ENCODE results near the gene FBLN7. TPM values are rescaled to one million over a fixed set of nuclear protein-coding genes. Genes with fewer than 3 reads are reported as not detected.

Gene FBLN7
- total RNA-seq, 1 experiment from 2014 or later: 0.07 TPM

GRCh38 chr2:112156152-112156986 is 18.2 kb downstream of the FBLN7 start:
- H3K4me2 ChIP-seq (ENCODE audit: low read depth, low read length, poor library complexity, severe bottlenecking): no peak overlapping the region
- H3K4me3 ChIP-seq (ENCODE audit: low read length): no peak overlapping the region
- no peak overlapping the region for H3K9ac ChIP-seq (ENCODE audit: low read length)
- no peaks in the 10 kb centered on the region for H3K9me3 ChIP-seq (ENCODE audit: low read length)
- no peaks in the 10 kb centered on the region for H4K20me1 ChIP-seq (ENCODE audit: insufficient read depth, low read depth, low read length)
- no peaks in the 10 kb centered on the region for H3K9me2 ChIP-seq (replicated peaks; ENCODE audit: insufficient read depth, low read length)
- peaks cover 5% of the 10 kb centered on the region for H3K4me1 ChIP-seq (ENCODE audit: low read length)
- DNase-seq: no peak
- H3K27ac ChIP-seq (ENCODE audit: low read length): no peak overlapping the region
- no peaks in the 10 kb centered on the region for H3K36me3 ChIP-seq (ENCODE audit: insufficient read depth, low read length)
- H3K27me3 ChIP-seq (ENCODE audit: low read length): no peaks in the 10 kb centered on the region
- no peaks in the 10 kb centered on the region for H3K79me2 ChIP-seq (ENCODE audit: low read length)
- no peak overlapping the region for H2AFZ ChIP-seq (ENCODE audit: low read length)

- H3K36me3 ChIP-seq (ENCODE audit: insufficient read depth, low read length): no peaks in the 10 kb centered on the region
- H3K9ac ChIP-seq (ENCODE audit: low read length): no peak overlapping the region
- H3K27ac ChIP-seq (ENCODE audit: low read length): no peak overlapping the region
- no peaks in the 10 kb centered on the region for H3K9me3 ChIP-seq (ENCODE audit: low read length)
- H3K9me2 ChIP-seq (replicated peaks; ENCODE audit: insufficient read depth, low read length): no peaks in the 10 kb centered on the region
- H3K4me3 ChIP-seq (ENCODE audit: low read length): no peak overlapping the region
- peaks cover 1% of the 10 kb centered on the region for H3K4me1 ChIP-seq (ENCODE audit: low read length)
- H3K4me2 ChIP-seq (ENCODE audit: low read depth, low read length, poor library complexity, severe bottlenecking): no peak overlapping the region
- H3K27me3 ChIP-seq (ENCODE audit: low read length): no peaks in the 10 kb centered on the region
- no peaks in the 10 kb centered on the region for H3K79me2 ChIP-seq (ENCODE audit: low read length)
- no peaks in the 10 kb centered on the region for H4K20me1 ChIP-seq (ENCODE audit: insufficient read depth, low read depth, low read length)
- no peak for DNase-seq
- no peak overlapping the region for H2AFZ ChIP-seq (ENCODE audit: low read length)
These were observed 19.3 kb downstream of the FBLN7 start for GRCh38 chr2:112157472-112157871.

DNA sequence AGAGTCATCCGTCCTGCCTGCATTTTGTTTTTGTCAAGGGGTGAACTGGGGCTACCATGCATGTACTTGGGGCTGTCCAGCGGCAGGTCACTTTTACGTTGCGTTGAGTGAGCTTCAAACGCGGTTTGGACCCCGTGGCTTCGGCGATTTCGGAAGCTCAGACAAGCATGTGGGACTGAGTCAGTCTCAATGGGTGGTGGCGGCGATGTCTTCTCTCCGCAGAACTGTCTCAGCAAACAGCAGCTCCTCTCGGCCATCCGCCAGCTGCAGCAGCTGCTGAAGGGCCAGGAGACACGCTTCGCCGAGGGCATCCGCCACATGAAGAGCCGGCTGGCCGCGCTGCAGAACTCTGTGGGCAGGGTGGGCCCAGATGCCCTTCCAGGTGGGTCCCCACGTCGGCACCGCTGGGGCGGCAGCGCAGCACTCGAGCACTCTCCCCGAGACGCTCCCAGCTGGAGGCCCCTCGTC is 21.3 kb downstream of the FBLN7 start:
- Histone ChIP-seq H3K4me3 (ENCODE audit: low read length) (no peak overlapping the region), H3K27ac (ENCODE audit: low read length) (no peak overlapping the region), H3K9me3 (ENCODE audit: low read length) (no peaks in the 10 kb centered on the region), H3K9ac (ENCODE audit: low read length) (no peak overlapping the region), H3K4me1 (ENCODE audit: low read length) (no peaks in the 10 kb centered on the region; the same call in 1 of the 2 replicates), H4K20me1 (ENCODE audit: insufficient read depth, low read depth, low read length) (no peaks in the 10 kb centered on the region), H3K4me2 (ENCODE audit: low read depth, low read length, poor library complexity, severe bottlenecking) (no peak overlapping the region), H3K9me2 (replicated peaks; ENCODE audit: insufficient read depth, low read length) (no peaks in the 10 kb centered on the region), H3K27me3 (ENCODE audit: low read length) (no peaks in the 10 kb centered on the region), H3K36me3 (ENCODE audit: insufficient read depth, low read length) (no peaks in the 10 kb centered on the region), H2AFZ (ENCODE audit: low read length) (no peak overlapping the region), H3K79me2 (ENCODE audit: low read length) (no peaks in the 10 kb centered on the region)
- no peak for DNase-seq

DNA sequence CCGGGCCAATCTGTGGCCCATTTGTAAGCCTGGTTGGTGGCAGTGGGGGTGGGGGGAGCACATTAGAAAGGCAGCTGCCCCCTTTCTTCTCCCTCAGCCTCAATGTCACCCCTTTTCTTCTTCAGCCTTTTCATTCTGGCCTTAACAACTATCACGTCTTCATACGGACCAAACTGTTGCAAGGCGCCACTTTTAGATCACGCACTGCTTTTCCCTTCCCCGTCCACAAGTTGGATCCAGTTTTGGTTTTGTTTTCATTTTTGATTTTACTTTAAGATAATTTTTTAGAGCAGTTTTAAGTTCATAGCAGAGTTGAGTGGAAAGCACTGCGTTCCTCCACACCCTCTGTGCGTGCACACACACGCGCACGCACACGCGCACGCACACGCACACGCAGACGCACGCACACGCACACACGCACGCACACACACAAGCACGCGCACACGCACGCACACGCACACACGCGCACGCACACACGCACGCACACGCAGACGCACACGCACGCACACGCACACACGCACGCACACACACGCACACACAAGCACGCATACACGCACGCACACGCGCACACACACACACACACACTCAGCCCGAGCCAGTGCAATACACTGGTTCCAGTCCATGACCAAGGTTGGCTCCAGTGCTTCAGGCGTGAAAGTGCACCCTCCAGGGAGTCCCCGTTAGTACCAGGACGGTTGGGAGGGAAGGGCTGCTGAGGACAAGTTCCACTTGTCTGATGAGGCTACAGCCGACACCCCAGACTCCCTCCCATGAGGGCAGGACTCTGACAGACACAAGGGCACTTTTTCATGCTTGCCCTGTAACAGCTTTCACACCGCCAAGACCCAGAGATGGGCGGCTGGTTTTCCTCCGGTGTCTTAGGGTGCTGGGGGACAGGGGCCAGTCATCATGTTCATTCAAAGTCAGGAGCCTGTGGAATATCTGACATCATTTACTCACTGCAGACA is 22.4 kb downstream of the FBLN7 start:
- no peaks in the 10 kb centered on the region for H3K36me3 ChIP-seq (ENCODE audit: insufficient read depth, low read length)
- H3K9me2 ChIP-seq (replicated peaks; ENCODE audit: insufficient read depth, low read length): no peaks in the 10 kb centered on the region
- no peak overlapping the region for H3K27ac ChIP-seq (ENCODE audit: low read length)
- H3K4me3 ChIP-seq (ENCODE audit: low read length): no peak overlapping the region
- H3K9me3 ChIP-seq (ENCODE audit: low read length): no peaks in the 10 kb centered on the region
- H4K20me1 ChIP-seq (ENCODE audit: insufficient read depth, low read depth, low read length): no peaks in the 10 kb centered on the region
- no peak overlapping the region for H2AFZ ChIP-seq (ENCODE audit: low read length)
- no peak for DNase-seq
- no peaks in the 10 kb centered on the region for H3K79me2 ChIP-seq (ENCODE audit: low read length)
- no peaks in the 10 kb centered on the region for H3K27me3 ChIP-seq (ENCODE audit: low read length)
- H3K9ac ChIP-seq (ENCODE audit: low read length): no peak overlapping the region
- no peaks in the 10 kb centered on the region; the same call in 1 of the 2 replicates for H3K4me1 ChIP-seq (ENCODE audit: low read length)
- no peak overlapping the region for H3K4me2 ChIP-seq (ENCODE audit: low read depth, low read length, poor library complexity, severe bottlenecking)

GRCh38 chr2:112161431-112162145 is 23.4 kb downstream of the FBLN7 start:
- DNase-seq: no peak
- H3K9ac ChIP-seq (ENCODE audit: low read length): no peak overlapping the region
- no peak overlapping the region for H2AFZ ChIP-seq (ENCODE audit: low read length)
- H3K4me1 ChIP-seq (ENCODE audit: low read length): no peaks in the 10 kb centered on the region; the same call in 1 of the 2 replicates
- H3K4me3 ChIP-seq (ENCODE audit: low read length): no peak overlapping the region
- no peaks in the 10 kb centered on the region for H3K9me3 ChIP-seq (ENCODE audit: low read length)
- H3K27ac ChIP-seq (ENCODE audit: low read length): no peak overlapping the region
- H3K9me2 ChIP-seq (replicated peaks; ENCODE audit: insufficient read depth, low read length): no peaks in the 10 kb centered on the region
- no peaks in the 10 kb centered on the region for H3K79me2 ChIP-seq (ENCODE audit: low read length)
- no peaks in the 10 kb centered on the region for H3K36me3 ChIP-seq (ENCODE audit: insufficient read depth, low read length)
- H3K27me3 ChIP-seq (ENCODE audit: low read length): no peaks in the 10 kb centered on the region
- H3K4me2 ChIP-seq (ENCODE audit: low read depth, low read length, poor library complexity, severe bottlenecking): no peak overlapping the region
- no peaks in the 10 kb centered on the region for H4K20me1 ChIP-seq (ENCODE audit: insufficient read depth, low read depth, low read length)

GRCh38 chr2:112162341-112162740 is 24.2 kb downstream of the FBLN7 start:
- no peak overlapping the region for H3K27ac ChIP-seq (ENCODE audit: low read length)
- no peaks in the 10 kb centered on the region for H4K20me1 ChIP-seq (ENCODE audit: insufficient read depth, low read depth, low read length)
- H3K79me2 ChIP-seq (ENCODE audit: low read length): no peaks in the 10 kb centered on the region
- H3K4me3 ChIP-seq (ENCODE audit: low read length): no peak overlapping the region
- H3K4me1 ChIP-seq (ENCODE audit: low read length): no peaks in the 10 kb centered on the region; the same call in 1 of the 2 replicates
- no peaks in the 10 kb centered on the region for H3K36me3 ChIP-seq (ENCODE audit: insufficient read depth, low read length)
- H3K9ac ChIP-seq (ENCODE audit: low read length): no peak overlapping the region
- H3K4me2 ChIP-seq (ENCODE audit: low read depth, low read length, poor library complexity, severe bottlenecking): no peak overlapping the region
- no peaks in the 10 kb centered on the region for H3K27me3 ChIP-seq (ENCODE audit: low read length)
- DNase-seq: no peak
- no peaks in the 10 kb centered on the region for H3K9me2 ChIP-seq (replicated peaks; ENCODE audit: insufficient read depth, low read length)
- H3K9me3 ChIP-seq (ENCODE audit: low read length): no peaks in the 10 kb centered on the region
- H2AFZ ChIP-seq (ENCODE audit: low read length): no peak overlapping the region

GRCh38 chr2:112162956-112163355 is 24.8 kb downstream of the FBLN7 start:
- no peak for DNase-seq
- H3K9ac ChIP-seq (ENCODE audit: low read length): no peak overlapping the region
- no peak overlapping the region for H3K27ac ChIP-seq (ENCODE audit: low read length)

More at GRCh38 chr2:112162956-112163355, 24.8 kb downstream of the FBLN7 start:
- Histone ChIP-seq H3K4me2 (ENCODE audit: low read depth, low read length, poor library complexity, severe bottlenecking) (no peak overlapping the region), H3K36me3 (ENCODE audit: insufficient read depth, low read length) (no peaks in the 10 kb centered on the region), H3K4me1 (ENCODE audit: low read length) (no peaks in the 10 kb centered on the region; the same call in 1 of the 2 replicates), H3K9me3 (ENCODE audit: low read length) (no peaks in the 10 kb centered on the region), H3K4me3 (ENCODE audit: low read length) (no peak overlapping the region), H3K27me3 (ENCODE audit: low read length) (no peaks in the 10 kb centered on the region), H3K79me2 (ENCODE audit: low read length) (no peaks in the 10 kb centered on the region), H4K20me1 (ENCODE audit: insufficient read depth, low read depth, low read length) (no peaks in the 10 kb centered on the region), H2AFZ (ENCODE audit: low read length) (no peak overlapping the region), H3K9me2 (replicated peaks; ENCODE audit: insufficient read depth, low read length) (no peaks in the 10 kb centered on the region)
